GM23338 (cell line): ENCODE results near the gene ENDOV. TPM values are rescaled to one million over a fixed set of nuclear protein-coding genes. Genes with fewer than 3 reads are reported as not detected.
A peak's percentile ranks its signal among the peaks of the same experiment; 100 is the strongest.

ENCODE experiments used
- ATAC-seq: fragments of 200-7000 bp; cut with Tn5 transposase; 3 replicates; pipeline ENCODE4 v1.9.1; 2020
- DNase-seq: peaks from one replicate; pipeline ENCODE4 v3.0.0-alpha.2; 2015; ENCODE audit warnings: low spot score
- H2AFZ ChIP-seq: fragments of 200-600 bp; sonication (generic); 2 replicates; pipeline ENCODE4 v1.8.0; 2016; ENCODE audit warnings: antibody characterized with exemption, mild to moderate bottlenecking, moderate library complexity
- H3F3A ChIP-seq: fragments of 200-600 bp; sonication (generic); replicated peaks from 2 replicates; pipeline ENCODE4 v1.8.0; 2017; ENCODE audit warnings: antibody characterized with exemption, mixed run types, low read depth
- H3K27ac ChIP-seq: fragments of 200-600 bp; sonication (generic); 2 replicates; pipeline ENCODE4 v1.6.1; 2016; ENCODE audit warnings: low read depth
- H3K27me3 ChIP-seq: fragments of 200-600 bp; sonication (generic); 2 replicates; pipeline ENCODE4 v1.8.0; 2016; ENCODE audit warnings: mild to moderate bottlenecking, mixed run types, moderate library complexity; ENCODE audit not compliant: insufficient read depth
- H3K36me3 ChIP-seq: fragments of 200-600 bp; sonication (generic); 2 replicates; pipeline ENCODE4 v1.8.0; 2016; ENCODE audit warnings: mild to moderate bottlenecking; ENCODE audit not compliant: insufficient read depth
- H3K4me1 ChIP-seq: fragments of 200-600 bp; sonication (generic); 2 replicates; pipeline ENCODE4 v1.8.0; 2016; ENCODE audit warnings: mild to moderate bottlenecking, moderate library complexity; ENCODE audit not compliant: insufficient read depth
- H3K4me2 ChIP-seq: fragments of 200-600 bp; sonication (generic); 2 replicates; pipeline ENCODE4 v1.7.1; 2017; ENCODE audit warnings: mixed run types
- H3K4me3 ChIP-seq: fragments of 200-600 bp; sonication (generic); 2 replicates; pipeline ENCODE4 v1.6.1; 2016; ENCODE audit warnings: mixed run types
- H3K79me2 ChIP-seq: fragments of 200-600 bp; sonication (generic); replicated peaks from 2 replicates; pipeline ENCODE4 v1.8.0; 2017; ENCODE audit warnings: mild to moderate bottlenecking; ENCODE audit not compliant: insufficient read depth
- H3K9me2 ChIP-seq: fragments of 200-600 bp; sonication (generic); 2 replicates; pipeline ENCODE4 v1.8.0; 2017; ENCODE audit not compliant: insufficient read depth
- H4K20me1 ChIP-seq: fragments of 200-600 bp; sonication (generic); replicated peaks from 2 replicates; pipeline ENCODE4 v1.8.0; 2017; ENCODE audit warnings: mild to moderate bottlenecking; ENCODE audit not compliant: insufficient read depth
- H3K27ac Mint-ChIP-seq: 2 replicates; pipeline ENCODE4 v1.8.0; 2020; ENCODE audit warnings: inconsistent platforms, mild to moderate bottlenecking, moderate library complexity, mixed read lengths
- H3K27me3 Mint-ChIP-seq: 3 replicates; pipeline ENCODE4 v1.8.0; 2022; ENCODE audit warnings: low read depth, mild to moderate bottlenecking, moderate library complexity, mixed read lengths, inconsistent platforms; ENCODE audit not compliant: insufficient read depth, poor library complexity
- H3K36me3 Mint-ChIP-seq: 3 replicates; pipeline ENCODE4 v1.8.0; 2021; ENCODE audit warnings: low read depth, mild to moderate bottlenecking, inconsistent platforms, moderate library complexity, mixed read lengths
- H3K4me1 Mint-ChIP-seq: 3 replicates; pipeline ENCODE4 v1.8.0; 2020; ENCODE audit warnings: mild to moderate bottlenecking, inconsistent platforms, mixed read lengths
- H3K4me3 Mint-ChIP-seq: 3 replicates; pipeline ENCODE4 v1.8.0; 2021; ENCODE audit warnings: moderate library complexity, mild to moderate bottlenecking, inconsistent platforms, mixed read lengths
- H3K9me3 Mint-ChIP-seq: 3 replicates; pipeline ENCODE4 v1.8.0; 2020; ENCODE audit warnings: moderate library complexity, mild to moderate bottlenecking, inconsistent platforms, mixed read lengths
- EZH2 ChIP-seq: fragments of 200-600 bp; sonication (generic); IDR thresholded peaks from one replicate; pipeline ENCODE4 v1.8.0; 2017; ENCODE audit warnings: antibody characterized with exemption, mild to moderate bottlenecking, low read depth; ENCODE audit not compliant: unreplicated experiment
- JUNB ChIP-seq: IDR thresholded peaks from one replicate; pipeline ENCODE4 v1.6.1; 2016; ENCODE audit warnings: antibody characterized with exemption; ENCODE audit not compliant: unreplicated experiment
- NANOG ChIP-seq: IDR thresholded peaks from 2 replicates; pipeline ENCODE4 v1.6.1; 2016; ENCODE audit warnings: antibody characterized with exemption, borderline replicate concordance
- STAT1 ChIP-seq: IDR thresholded peaks from one replicate; pipeline ENCODE4 v1.6.1; 2016; ENCODE audit warnings: antibody characterized with exemption; ENCODE audit not compliant: unreplicated experiment
- polyA plus RNA-seq: library from polyadenylated mRNA; unstranded; fragments of >200 nt; fragmentation: Nextera tagmentation; extraction: Ambion mirVana; gene quantifications from 2 replicates; pipeline ENCODE4 v1.2.1, GENCODE V29; 2016
- total RNA-seq: library from RNA; depleted of rRNA; stranded (reverse); fragments of >200 nt; shearing (Covaris generic); gene quantifications from 2 replicates; pipeline ENCODE4 v1.2.3, GENCODE V29; 2014
- TF ChIP-seq, protein P1 (sequence below): fragments of 250-450 bp; sonication (Bioruptor Pico); IDR thresholded peaks from 2 replicates; pipeline ENCODE4 v1.5.0; 2020; ENCODE audit warnings: mild to moderate bottlenecking, moderate library complexity
- TF ChIP-seq, protein P2 (sequence below), 2 experiments: fragments of 200-600 bp in 1 of 2; sonication (generic) in 1 of 2; conservative IDR thresholded peaks; 2 replicates each; pipeline versions ENCODE4 v1.5.1 to v1.6.1; 2016 to 2017; ENCODE audit warnings: antibody characterized with exemption in 2 of 2, low read depth in 2 of 2, mild to moderate bottlenecking in 2 of 2, moderate library complexity in 1 of 2
- TF ChIP-seq, protein P3 (sequence below): IDR thresholded peaks from one replicate; pipeline ENCODE4 v1.6.1; 2018; ENCODE audit warnings: antibody characterized with exemption; ENCODE audit not compliant: unreplicated experiment

The ENDOV gene
- total and polyA plus RNA-seq, 2 experiments from 2014 or later = 11.5 to 16.1 TPM

DNA sequence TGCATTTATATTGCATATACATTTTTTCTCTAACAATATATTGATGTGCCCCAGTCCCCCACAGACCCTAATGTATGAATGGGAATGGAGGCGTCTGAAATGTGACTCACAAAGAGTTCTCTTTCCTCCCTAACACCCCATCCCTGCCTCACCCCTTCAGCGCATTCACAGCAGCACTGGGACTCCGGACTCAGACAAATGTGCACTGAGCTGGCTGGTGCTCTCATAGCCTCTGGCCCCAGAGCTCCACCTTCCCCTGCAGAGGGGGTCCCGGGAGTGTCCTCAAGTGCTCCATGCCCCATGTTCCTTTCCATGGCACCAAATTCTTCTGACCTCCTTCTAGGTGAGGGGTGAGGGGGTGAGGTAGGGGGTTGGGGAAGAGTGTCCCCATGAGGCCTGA lies 40.8 kb downstream of the ENDOV start:
- no peaks in the 10 kb centered on the region for H4K20me1 ChIP-seq
- 0 out of 2 replicates have a peak, but pooled peaks cover 4% of the 10 kb centered on the region for H3F3A ChIP-seq
- no peaks in the 10 kb centered on the region for H3K36me3 ChIP-seq
- no peak overlapping the region for H3K27ac ChIP-seq
- H3K27ac Mint-ChIP-seq = no peak overlapping the region
- H3K4me2 ChIP-seq = peak overlapping the region; percentile 92
- peak overlapping the region; percentile 95 for H3K4me3 Mint-ChIP-seq
- peaks cover 4% of the 10 kb centered on the region; the same call in 1 of the 2 replicates for H3K4me1 ChIP-seq
- no peak overlapping the region for H2AFZ ChIP-seq
- TF ChIP-seq NANOG (no peak), STAT1 (no peak), EZH2 (no peak)
- TF ChIP-seq, protein P1, sequence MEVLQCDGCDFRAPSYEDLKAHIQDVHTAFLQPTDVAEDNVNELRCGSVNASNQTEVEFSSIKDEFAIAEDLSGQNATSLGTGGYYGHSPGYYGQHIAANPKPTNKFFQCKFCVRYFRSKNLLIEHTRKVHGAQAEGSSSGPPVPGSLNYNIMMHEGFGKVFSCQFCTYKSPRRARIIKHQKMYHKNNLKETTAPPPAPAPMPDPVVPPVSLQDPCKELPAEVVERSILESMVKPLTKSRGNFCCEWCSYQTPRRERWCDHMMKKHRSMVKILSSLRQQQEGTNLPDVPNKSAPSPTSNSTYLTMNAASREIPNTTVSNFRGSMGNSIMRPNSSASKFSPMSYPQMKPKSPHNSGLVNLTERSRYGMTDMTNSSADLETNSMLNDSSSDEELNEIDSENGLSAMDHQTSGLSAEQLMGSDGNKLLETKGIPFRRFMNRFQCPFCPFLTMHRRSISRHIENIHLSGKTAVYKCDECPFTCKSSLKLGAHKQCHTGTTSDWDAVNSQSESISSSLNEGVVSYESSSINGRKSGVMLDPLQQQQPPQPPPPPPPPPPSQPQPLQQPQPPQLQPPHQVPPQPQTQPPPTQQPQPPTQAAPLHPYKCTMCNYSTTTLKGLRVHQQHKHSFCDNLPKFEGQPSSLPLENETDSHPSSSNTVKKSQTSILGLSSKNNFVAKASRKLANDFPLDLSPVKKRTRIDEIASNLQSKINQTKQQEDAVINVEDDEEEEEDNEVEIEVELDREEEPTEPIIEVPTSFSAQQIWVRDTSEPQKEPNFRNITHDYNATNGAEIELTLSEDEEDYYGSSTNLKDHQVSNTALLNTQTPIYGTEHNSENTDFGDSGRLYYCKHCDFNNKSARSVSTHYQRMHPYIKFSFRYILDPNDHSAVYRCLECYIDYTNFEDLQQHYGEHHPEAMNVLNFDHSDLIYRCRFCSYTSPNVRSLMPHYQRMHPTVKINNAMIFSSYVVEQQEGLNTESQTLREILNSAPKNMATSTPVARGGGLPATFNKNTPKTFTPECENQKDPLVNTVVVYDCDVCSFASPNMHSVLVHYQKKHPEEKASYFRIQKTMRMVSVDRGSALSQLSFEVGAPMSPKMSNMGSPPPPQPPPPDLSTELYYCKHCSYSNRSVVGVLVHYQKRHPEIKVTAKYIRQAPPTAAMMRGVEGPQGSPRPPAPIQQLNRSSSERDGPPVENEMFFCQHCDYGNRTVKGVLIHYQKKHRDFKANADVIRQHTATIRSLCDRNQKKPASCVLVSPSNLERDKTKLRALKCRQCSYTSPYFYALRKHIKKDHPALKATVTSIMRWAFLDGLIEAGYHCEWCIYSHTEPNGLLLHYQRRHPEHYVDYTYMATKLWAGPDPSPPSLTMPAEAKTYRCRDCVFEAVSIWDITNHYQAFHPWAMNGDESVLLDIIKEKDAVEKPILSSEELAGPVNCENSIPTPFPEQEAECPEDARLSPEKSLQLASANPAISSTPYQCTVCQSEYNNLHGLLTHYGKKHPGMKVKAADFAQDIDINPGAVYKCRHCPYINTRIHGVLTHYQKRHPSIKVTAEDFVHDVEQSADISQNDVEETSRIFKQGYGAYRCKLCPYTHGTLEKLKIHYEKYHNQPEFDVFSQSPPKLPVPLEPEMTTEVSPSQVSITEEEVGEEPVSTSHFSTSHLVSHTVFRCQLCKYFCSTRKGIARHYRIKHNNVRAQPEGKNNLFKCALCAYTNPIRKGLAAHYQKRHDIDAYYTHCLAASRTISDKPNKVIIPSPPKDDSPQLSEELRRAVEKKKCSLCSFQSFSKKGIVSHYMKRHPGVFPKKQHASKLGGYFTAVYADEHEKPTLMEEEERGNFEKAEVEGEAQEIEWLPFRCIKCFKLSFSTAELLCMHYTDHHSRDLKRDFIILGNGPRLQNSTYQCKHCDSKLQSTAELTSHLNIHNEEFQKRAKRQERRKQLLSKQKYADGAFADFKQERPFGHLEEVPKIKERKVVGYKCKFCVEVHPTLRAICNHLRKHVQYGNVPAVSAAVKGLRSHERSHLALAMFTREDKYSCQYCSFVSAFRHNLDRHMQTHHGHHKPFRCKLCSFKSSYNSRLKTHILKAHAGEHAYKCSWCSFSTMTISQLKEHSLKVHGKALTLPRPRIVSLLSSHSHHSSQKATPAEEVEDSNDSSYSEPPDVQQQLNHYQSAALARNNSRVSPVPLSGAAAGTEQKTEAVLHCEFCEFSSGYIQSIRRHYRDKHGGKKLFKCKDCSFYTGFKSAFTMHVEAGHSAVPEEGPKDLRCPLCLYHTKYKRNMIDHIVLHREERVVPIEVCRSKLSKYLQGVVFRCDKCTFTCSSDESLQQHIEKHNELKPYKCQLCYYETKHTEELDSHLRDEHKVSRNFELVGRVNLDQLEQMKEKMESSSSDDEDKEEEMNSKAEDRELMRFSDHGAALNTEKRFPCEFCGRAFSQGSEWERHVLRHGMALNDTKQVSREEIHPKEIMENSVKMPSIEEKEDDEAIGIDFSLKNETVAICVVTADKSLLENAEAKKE = no peak
- peak overlapping the region; percentile 87 for H3K4me3 ChIP-seq
- H3K27me3 Mint-ChIP-seq = peaks cover 27% of the 10 kb centered on the region
- DNase-seq = no peak
- no peaks in the 10 kb centered on the region; the same call in 2 of the 3 replicates for H3K36me3 Mint-ChIP-seq
- H3K9me3 Mint-ChIP-seq = peaks cover 3% of the 10 kb centered on the region
- ATAC-seq = peak; percentile 7; the same call in 2 of the 3 replicates
- no peaks in the 10 kb centered on the region for H3K9me2 ChIP-seq
- H3K4me1 Mint-ChIP-seq = peaks cover 10% of the 10 kb centered on the region; the same call in 2 of the 3 replicates
- H3K79me2 ChIP-seq = no peaks in the 10 kb centered on the region
- peaks cover 3% of the 10 kb centered on the region; the same call in 1 of the 2 replicates for H3K27me3 ChIP-seq

DNA sequence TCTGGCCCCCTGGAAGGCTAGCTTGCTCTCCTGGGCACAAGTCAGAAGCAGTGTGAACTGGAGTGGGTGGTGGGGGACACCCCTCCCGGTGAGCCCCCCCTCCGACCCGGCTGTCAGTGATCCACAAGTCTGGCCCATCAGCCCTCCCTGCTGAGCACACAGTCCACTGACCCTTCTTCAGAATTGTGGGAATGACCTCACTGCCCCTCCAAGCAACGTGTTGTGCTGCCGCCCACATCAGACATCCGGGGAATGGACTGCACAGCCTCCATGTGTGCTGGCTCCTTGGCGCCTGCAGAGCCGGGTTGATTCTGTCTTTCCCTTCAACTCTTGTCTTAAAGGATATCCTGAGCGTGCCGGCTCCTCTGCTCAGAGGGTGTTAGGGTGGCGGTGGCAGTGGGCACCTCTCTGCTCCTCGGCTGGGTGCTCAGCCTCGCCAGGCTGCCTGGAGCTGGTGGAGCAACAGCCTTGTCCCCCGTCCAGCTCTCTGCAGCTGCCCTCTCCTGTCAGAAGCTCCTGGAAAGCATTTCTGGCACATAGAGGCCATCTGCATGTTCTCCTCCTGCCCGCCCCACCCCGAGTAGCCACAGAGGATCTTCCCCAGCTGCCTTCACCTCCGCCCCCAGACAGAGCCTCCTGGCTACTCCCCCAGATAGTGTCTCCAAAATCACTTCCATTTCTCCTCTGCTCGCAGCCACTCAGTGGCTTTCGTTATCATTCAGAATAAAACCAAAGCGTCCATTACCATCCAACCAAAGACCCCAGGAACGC lies 41.7 kb downstream of the ENDOV start:
- H2AFZ ChIP-seq = no peak overlapping the region
- Mint-ChIP-seq H3K27me3 (peaks cover 26% of the 10 kb centered on the region), H3K36me3 (no peaks in the 10 kb centered on the region; the same call in 2 of the 3 replicates), H3K4me1 (peaks cover 10% of the 10 kb centered on the region; the same call in 2 of the 3 replicates), H3K27ac (no peak overlapping the region), H3K4me3 (no peak overlapping the region), H3K9me3 (peaks cover 3% of the 10 kb centered on the region)
- no peak overlapping the region for H3K27ac ChIP-seq
- peaks cover 4% of the 10 kb centered on the region; the same call in 1 of the 2 replicates for H3K4me1 ChIP-seq
- H3K4me3 ChIP-seq = no peak overlapping the region
- no peak for DNase-seq
- no peak for ATAC-seq
- H3K4me2 ChIP-seq = no peak overlapping the region
- H3K27me3 ChIP-seq = peaks cover 3% of the 10 kb centered on the region; the same call in 1 of the 2 replicates
- 0 out of 2 replicates have a peak, but pooled peaks cover 4% of the 10 kb centered on the region for H3F3A ChIP-seq
- no peaks in the 10 kb centered on the region for H3K9me2 ChIP-seq
- no peaks in the 10 kb centered on the region for H3K79me2 ChIP-seq
- H3K36me3 ChIP-seq = no peaks in the 10 kb centered on the region
- no peaks in the 10 kb centered on the region for H4K20me1 ChIP-seq
- TF ChIP-seq, protein P2, sequence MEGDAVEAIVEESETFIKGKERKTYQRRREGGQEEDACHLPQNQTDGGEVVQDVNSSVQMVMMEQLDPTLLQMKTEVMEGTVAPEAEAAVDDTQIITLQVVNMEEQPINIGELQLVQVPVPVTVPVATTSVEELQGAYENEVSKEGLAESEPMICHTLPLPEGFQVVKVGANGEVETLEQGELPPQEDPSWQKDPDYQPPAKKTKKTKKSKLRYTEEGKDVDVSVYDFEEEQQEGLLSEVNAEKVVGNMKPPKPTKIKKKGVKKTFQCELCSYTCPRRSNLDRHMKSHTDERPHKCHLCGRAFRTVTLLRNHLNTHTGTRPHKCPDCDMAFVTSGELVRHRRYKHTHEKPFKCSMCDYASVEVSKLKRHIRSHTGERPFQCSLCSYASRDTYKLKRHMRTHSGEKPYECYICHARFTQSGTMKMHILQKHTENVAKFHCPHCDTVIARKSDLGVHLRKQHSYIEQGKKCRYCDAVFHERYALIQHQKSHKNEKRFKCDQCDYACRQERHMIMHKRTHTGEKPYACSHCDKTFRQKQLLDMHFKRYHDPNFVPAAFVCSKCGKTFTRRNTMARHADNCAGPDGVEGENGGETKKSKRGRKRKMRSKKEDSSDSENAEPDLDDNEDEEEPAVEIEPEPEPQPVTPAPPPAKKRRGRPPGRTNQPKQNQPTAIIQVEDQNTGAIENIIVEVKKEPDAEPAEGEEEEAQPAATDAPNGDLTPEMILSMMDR (conservative IDR thresholded peaks at IDR 0.05; ENCODE audit: low read depth in 2 of 2) = no peak
- no peak for TF ChIP-seq JUNB
- TF ChIP-seq NANOG = no peak
- TF ChIP-seq, protein P3, sequence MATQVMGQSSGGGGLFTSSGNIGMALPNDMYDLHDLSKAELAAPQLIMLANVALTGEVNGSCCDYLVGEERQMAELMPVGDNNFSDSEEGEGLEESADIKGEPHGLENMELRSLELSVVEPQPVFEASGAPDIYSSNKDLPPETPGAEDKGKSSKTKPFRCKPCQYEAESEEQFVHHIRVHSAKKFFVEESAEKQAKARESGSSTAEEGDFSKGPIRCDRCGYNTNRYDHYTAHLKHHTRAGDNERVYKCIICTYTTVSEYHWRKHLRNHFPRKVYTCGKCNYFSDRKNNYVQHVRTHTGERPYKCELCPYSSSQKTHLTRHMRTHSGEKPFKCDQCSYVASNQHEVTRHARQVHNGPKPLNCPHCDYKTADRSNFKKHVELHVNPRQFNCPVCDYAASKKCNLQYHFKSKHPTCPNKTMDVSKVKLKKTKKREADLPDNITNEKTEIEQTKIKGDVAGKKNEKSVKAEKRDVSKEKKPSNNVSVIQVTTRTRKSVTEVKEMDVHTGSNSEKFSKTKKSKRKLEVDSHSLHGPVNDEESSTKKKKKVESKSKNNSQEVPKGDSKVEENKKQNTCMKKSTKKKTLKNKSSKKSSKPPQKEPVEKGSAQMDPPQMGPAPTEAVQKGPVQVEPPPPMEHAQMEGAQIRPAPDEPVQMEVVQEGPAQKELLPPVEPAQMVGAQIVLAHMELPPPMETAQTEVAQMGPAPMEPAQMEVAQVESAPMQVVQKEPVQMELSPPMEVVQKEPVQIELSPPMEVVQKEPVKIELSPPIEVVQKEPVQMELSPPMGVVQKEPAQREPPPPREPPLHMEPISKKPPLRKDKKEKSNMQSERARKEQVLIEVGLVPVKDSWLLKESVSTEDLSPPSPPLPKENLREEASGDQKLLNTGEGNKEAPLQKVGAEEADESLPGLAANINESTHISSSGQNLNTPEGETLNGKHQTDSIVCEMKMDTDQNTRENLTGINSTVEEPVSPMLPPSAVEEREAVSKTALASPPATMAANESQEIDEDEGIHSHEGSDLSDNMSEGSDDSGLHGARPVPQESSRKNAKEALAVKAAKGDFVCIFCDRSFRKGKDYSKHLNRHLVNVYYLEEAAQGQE = no peak
